B cell (primary cell): ENCODE data around the gene MALSU1. TPM values are rescaled to one million over a fixed set of nuclear protein-coding genes. Genes with fewer than 3 reads are reported as not detected.

ENCODE experiments used
- ATAC-seq: fragments of 200-7000 bp; cut with Tn5 transposase; one replicate; pipeline ENCODE4 v1.10.0; 2021; ENCODE audit warnings: low read depth, mild to moderate bottlenecking, moderate number of reproducible peaks, moderate library complexity
- CTCF ChIA-PET: fragments of 350-600 bp; sonication (Branson Sonifier 250); formaldehyde crosslinking; loops from one replicate; lab custom pipeline; 2021; ENCODE audit warnings: antibody characterized with exemption, inconsistent platforms; lab: Charles Lee
- POLR2A ChIA-PET: fragments of 350-600 bp; sonication (Branson Sonifier 250); formaldehyde crosslinking; loops from one replicate; lab custom pipeline; 2021; ENCODE audit warnings: antibody characterized with exemption; lab: Charles Lee
- DNase-seq: peaks from one replicate; pipeline ENCODE4 v3.0.0; 2013
- H2AFZ ChIP-seq: 2 replicates; pipeline ENCODE4 v1.6.1; 2012; ENCODE audit warnings: mild to moderate bottlenecking, low read depth, low read length; ENCODE audit not compliant: insufficient read depth, poor library complexity, severe bottlenecking
- H3K27ac ChIP-seq, 2 donors: 1 replicate in 1 of 2; 2 replicates in 1 of 2; pipeline ENCODE4 v1.5.1; 2012 to 2013; ENCODE audit warnings: low read length in 2 of 2, mild to moderate bottlenecking in 2 of 2, moderate library complexity in 1 of 2
- H3K27me3 ChIP-seq, 4 experiments: fragments of 200-600 bp in 1 of 4; sonication (generic) in 1 of 4; replicated peaks in 1 of 4; 1 replicate in 2 of 4; 2 replicates in 2 of 4; pipeline versions ENCODE4 v1.6.1 to v1.7.0; 2013 to 2016; ENCODE audit warnings: low read length in 3 of 4, mild to moderate bottlenecking in 2 of 4, mixed read lengths in 1 of 4, moderate library complexity in 1 of 4; ENCODE audit not compliant: insufficient read depth in 4 of 4, control insufficient read depth in 3 of 4; ENCODE audit errors: control extremely low read depth in 1 of 4
- H3K36me3 ChIP-seq, 2 experiments: replicated peaks in 1 of 2; 1 replicate in 1 of 2; 2 replicates in 1 of 2; pipeline versions ENCODE4 v1.6.1 to v1.7.1; 2013; ENCODE audit warnings: low read length in 1 of 2; ENCODE audit not compliant: insufficient read depth in 2 of 2, control insufficient read depth in 1 of 2; ENCODE audit errors: control extremely low read depth in 1 of 2, extremely low read depth in 1 of 2
- H3K4me1 ChIP-seq, 2 donors: fragments of 200-600 bp in 1 of 2; sonication (generic) in 1 of 2; 1 replicate in 1 of 2; 2 replicates in 1 of 2; pipeline versions ENCODE4 v1.5.1 to v1.6.1; 2013 to 2017; ENCODE audit warnings: low read length in 2 of 2; ENCODE audit not compliant: control insufficient read depth in 2 of 2, insufficient read depth in 2 of 2
- H3K4me2 ChIP-seq: replicated peaks from 2 replicates; pipeline ENCODE3; 2012; ENCODE audit warnings: mild to moderate bottlenecking, low read depth, low read length; ENCODE audit not compliant: poor library complexity, severe bottlenecking
- H3K4me3 ChIP-seq, 5 experiments: fragments of 200-600 bp in 1 of 5; sonication (generic) in 1 of 5; 1 replicate in 3 of 5; 2 replicates in 2 of 5; pipeline versions ENCODE4 v1.5.1 to v1.7.0; 2011 to 2016; ENCODE audit warnings: low read length in 4 of 5, mild to moderate bottlenecking in 4 of 5, low read depth in 2 of 5, control low read depth in 1 of 5, moderate library complexity in 1 of 5; ENCODE audit not compliant: insufficient read depth in 1 of 5; ENCODE audit errors: control extremely low read depth in 1 of 5, extremely low read depth in 1 of 5
- H3K79me2 ChIP-seq: fragments of 200-600 bp; sonication (generic); one replicate; pipeline ENCODE4 v1.6.0; 2016; ENCODE audit warnings: low read length; ENCODE audit not compliant: control insufficient read depth, insufficient read depth
- H3K9ac ChIP-seq: fragments of 200-600 bp; sonication (generic); 2 replicates; pipeline ENCODE4 v1.6.1; 2017; ENCODE audit warnings: mild to moderate bottlenecking, low read length, moderate library complexity
- H3K9me3 ChIP-seq, 3 donors: one replicate each; pipeline versions ENCODE4 v1.6.1 to v1.7.1; 2013; ENCODE audit warnings: low read length in 2 of 3; ENCODE audit not compliant: control insufficient read depth in 2 of 3, insufficient read depth in 1 of 3; ENCODE audit errors: control extremely low read depth in 1 of 3
- H4K20me1 ChIP-seq: 2 replicates; pipeline ENCODE4 v1.6.0; 2012; ENCODE audit warnings: mild to moderate bottlenecking, low read length; ENCODE audit not compliant: insufficient read depth, control insufficient read depth, poor library complexity, severe bottlenecking
- H3K27ac Mint-ChIP-seq: one replicate; pipeline ENCODE4 v1.8.0; 2021; ENCODE audit warnings: mixed read lengths
- H3K27me3 Mint-ChIP-seq: one replicate; pipeline ENCODE4 v1.8.0; 2021; ENCODE audit warnings: mixed read lengths
- H3K4me1 Mint-ChIP-seq: one replicate; pipeline ENCODE4 v1.8.0; 2021; ENCODE audit warnings: mixed read lengths
- H3K4me3 Mint-ChIP-seq: one replicate; pipeline ENCODE4 v1.8.0; 2021; ENCODE audit warnings: mixed read lengths
- H3K9me3 Mint-ChIP-seq: one replicate; pipeline ENCODE4 v1.8.0; 2022; ENCODE audit warnings: mixed read lengths; ENCODE audit not compliant: insufficient read depth
- CTCF ChIP-seq: fragments of 200-600 bp; IDR thresholded peaks from one replicate; pipeline ENCODE4 v1.8.0; 2022; ENCODE audit warnings: antibody characterized with exemption, mild to moderate bottlenecking
- EZH2 ChIP-seq: IDR thresholded peaks from 2 replicates; pipeline ENCODE4 v1.6.1; 2012; ENCODE audit warnings: borderline replicate concordance, low read depth, mild to moderate bottlenecking, moderate library complexity, low read length; ENCODE audit not compliant: insufficient read depth, poor library complexity, severe bottlenecking
- WGBS: methylation state at CpG from one replicate; pipeline ENCODE4 v1.1.5; 2013; ENCODE audit warnings: missing lambda C conversion rate; ENCODE audit not compliant: insufficient coverage; 5-methylcytosine and 5-hydroxymethylcytosine counted together
- intact Hi-C: fragments of 100-400 bp; cut with micrococcal nuclease; formaldehyde crosslinking; loops from one replicate; pipeline ENCODE4 v1.10.0; 2022
- polyA plus RNA-seq: library from polyadenylated mRNA; depleted of rRNA; stranded (reverse); fragments of >200 nt; gene quantifications from 2 replicates; pipeline ENCODE4 v1.2.3, GENCODE V29; 2012
- total RNA-seq, 2 donors: library from RNA; stranded (reverse); fragments of 120-200 nt in 1 of 2; gene quantifications; 1 replicate in 1 of 2; 2 replicates in 1 of 2; pipeline versions ENCODE4 v1.2.3 to v1.2.4, GENCODE V29; 2013 to 2022

The MALSU1 gene
- total and polyA plus RNA-seq, 2 donors (not counting 1 experiment from before 2014, with no cell fraction given): 20.8 to 38.0 TPM

DNA sequence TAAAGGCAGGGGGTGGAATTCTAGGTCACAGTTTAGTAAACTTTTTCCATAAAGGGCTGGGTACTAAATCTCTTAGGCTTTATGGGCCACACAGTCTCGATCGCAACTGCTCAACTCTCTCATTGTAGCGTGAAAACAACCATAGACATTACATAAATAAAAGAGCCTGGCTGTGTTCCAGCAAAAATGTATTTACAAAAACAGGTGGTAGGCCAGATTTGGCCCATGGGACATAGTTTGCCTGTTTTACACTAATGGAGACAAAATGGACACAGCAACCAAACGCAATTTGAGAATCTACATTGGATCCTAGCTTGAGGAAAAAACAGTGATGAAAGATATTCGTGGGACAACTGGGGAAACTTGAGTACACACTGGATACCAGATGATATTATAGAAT is 23.2 kb upstream of the MALSU1 start:
- no peak overlapping the region for H2AFZ ChIP-seq
- Mint-ChIP-seq H3K9me3 (no peaks in the 10 kb centered on the region), H3K4me3 (no peak overlapping the region), H3K27ac (no peak overlapping the region), H3K4me1 (peaks cover 4% of the 10 kb centered on the region), H3K27me3 (peaks cover 3% of the 10 kb centered on the region)
- ChIA-PET CTCF (interaction anchor here (0.6 to 1.8 kb wide), 6 partner anchors 8 to 266 kb away, joined by 3 to 10 read pairs (median 4); no protein-coding TSS in a partner anchor), POLR2A (no interaction called here)
- peaks cover 0 to 6% (median 0%) of the 10 kb centered on the region in 4 experiments for H3K27me3 ChIP-seq
- peaks cover 3 to 9% of the 10 kb centered on the region in 2 donors for H3K4me1 ChIP-seq
- no peak for DNase-seq
- H3K9ac ChIP-seq: no peak overlapping the region
- ATAC-seq: no peak
- intact Hi-C loops: loop anchor here (5.0 to 10.0 kb wide), 2 partner anchors 81 to 1389 kb away; no protein-coding TSS in a partner anchor
- TF ChIP-seq CTCF (no peak), EZH2 (no peak)
- H3K36me3 ChIP-seq: no peaks in the 10 kb centered on the region
- no peaks in the 10 kb centered on the region for H3K79me2 ChIP-seq
- no peak overlapping the region for H3K27ac ChIP-seq
- no peak overlapping the region for H3K4me3 ChIP-seq
- WGBS: 100% methylated on average over 2 of the region's 5 CpGs
- H3K4me2 ChIP-seq: no peak overlapping the region
- no peaks in the 10 kb centered on the region for H3K9me3 ChIP-seq
- H4K20me1 ChIP-seq: no peaks in the 10 kb centered on the region

- Histone ChIP-seq H3K4me2 (no peak overlapping the region), H4K20me1 (no peaks in the 10 kb centered on the region), H2AFZ (no peak overlapping the region), H3K4me1 (peaks cover 3 to 9% of the 10 kb centered on the region in 2 donors), H3K9me3 (no peaks in the 10 kb centered on the region), H3K79me2 (no peaks in the 10 kb centered on the region), H3K9ac (no peak overlapping the region), H3K27ac (no peak overlapping the region), H3K27me3 (peaks cover 0 to 6% (median 0%) of the 10 kb centered on the region in 4 experiments), H3K4me3 (no peak overlapping the region), H3K36me3 (no peaks in the 10 kb centered on the region)
- ATAC-seq (no peak), DNase-seq (no peak)
- no peaks in the 10 kb centered on the region for H3K9me3 Mint-ChIP-seq
- intact Hi-C loops: loop anchor here (5.0 to 10.0 kb wide), 2 partner anchors 81 to 1388 kb away; no protein-coding TSS in a partner anchor
- CTCF ChIA-PET: interaction anchor here (0.8 to 1.8 kb wide), 6 partner anchors 8 to 435 kb away, joined by 3 to 10 read pairs (median 4); no protein-coding TSS in a partner anchor
- whole genome bisulfite sequencing: 93% methylated on average over 2 of the region's 5 CpGs
- no peak overlapping the region for H3K27ac Mint-ChIP-seq
- no peak overlapping the region for H3K4me3 Mint-ChIP-seq
- TF ChIP-seq EZH2 (no peak), CTCF (no peak)
- POLR2A ChIA-PET: interaction anchor here (0.6 kb wide), 1 partner anchor 176 kb away, joined by 4 read pairs; no protein-coding TSS in a partner anchor
- H3K4me1 Mint-ChIP-seq: peaks cover 4% of the 10 kb centered on the region
- H3K27me3 Mint-ChIP-seq: peaks cover 3% of the 10 kb centered on the region
Measured at GRCh38 chr7:23276376-23276775, 22.8 kb upstream of the MALSU1 start.
